ENCODE measurements around the gene UBE2E2.

UBE2E2 gene

GRCh38 chr3:23241256-23241655 lies 38.1 kb downstream of the UBE2E2 start:
- no peak for DNase-seq (ENCODE audit: low spot score)

- no peak for DNase-seq (ENCODE audit: low spot score)
Observed at GRCh38 chr3:23242106-23242505, 39.0 kb downstream of the UBE2E2 start.

GRCh38 chr3:23244324-23245041 lies 41.4 kb downstream of the UBE2E2 start:
- no peak for DNase-seq (ENCODE audit: low spot score)

- DNase-seq (ENCODE audit: low spot score): no peak
Observed at GRCh38 chr3:23246651-23247050, 43.5 kb downstream of the UBE2E2 start.

GRCh38 chr3:23248594-23249131 lies 45.5 kb downstream of the UBE2E2 start:
- no peak for DNase-seq (ENCODE audit: low spot score)

GRCh38 chr3:23249961-23250360 lies 46.8 kb downstream of the UBE2E2 start:
- DNase-seq (ENCODE audit: low spot score): no peak

- no peak for DNase-seq (ENCODE audit: low spot score)
Observed at GRCh38 chr3:23252122-23252521, 49.0 kb downstream of the UBE2E2 start.

- no peak for DNase-seq (ENCODE audit: low spot score)
Observed at GRCh38 chr3:23253214-23253613, 50.1 kb downstream of the UBE2E2 start.

GRCh38 chr3:23254282-23254681 lies 51.2 kb downstream of the UBE2E2 start:
- DNase-seq (ENCODE audit: low spot score): no peak

- DNase-seq (ENCODE audit: low spot score): no peak
Observed at GRCh38 chr3:23254835-23255234, 51.7 kb downstream of the UBE2E2 start.

- DNase-seq (ENCODE audit: low spot score): no peak
Observed at GRCh38 chr3:23256741-23257435, 53.8 kb downstream of the UBE2E2 start.

GRCh38 chr3:23258110-23258509 lies 55.0 kb downstream of the UBE2E2 start:
- DNase-seq (ENCODE audit: low spot score): no peak

- DNase-seq (ENCODE audit: low spot score): no peak
Observed at GRCh38 chr3:23259515-23259914, 56.4 kb downstream of the UBE2E2 start.

GRCh38 chr3:23262766-23263165 lies 59.6 kb downstream of the UBE2E2 start:
- no peak for DNase-seq (ENCODE audit: low spot score)

- no peak for DNase-seq (ENCODE audit: low spot score)
Observed at GRCh38 chr3:23263796-23264195, 60.7 kb downstream of the UBE2E2 start.

- DNase-seq (ENCODE audit: low spot score): no peak
Observed at GRCh38 chr3:23264413-23264812, 61.3 kb downstream of the UBE2E2 start.

GRCh38 chr3:23270423-23270822 lies 67.3 kb downstream of the UBE2E2 start:
- DNase-seq (ENCODE audit: low spot score): no peak

- DNase-seq (ENCODE audit: low spot score): no peak
Observed at GRCh38 chr3:23271876-23272741, 69.0 kb downstream of the UBE2E2 start.

GRCh38 chr3:23272820-23273219 lies 69.7 kb downstream of the UBE2E2 start:
- DNase-seq (ENCODE audit: low spot score): no peak

- DNase-seq (ENCODE audit: low spot score): no peak
Observed at GRCh38 chr3:23275061-23275460, 71.9 kb downstream of the UBE2E2 start.

GRCh38 chr3:23275814-23276213 lies 72.7 kb downstream of the UBE2E2 start:
- DNase-seq (ENCODE audit: low spot score): no peak

GRCh38 chr3:23276913-23277658 lies 74.0 kb downstream of the UBE2E2 start:
- no peak for DNase-seq (ENCODE audit: low spot score)

Measured in LoVo (cell line).